ENCODE results near the gene LRRC55.

DNA sequence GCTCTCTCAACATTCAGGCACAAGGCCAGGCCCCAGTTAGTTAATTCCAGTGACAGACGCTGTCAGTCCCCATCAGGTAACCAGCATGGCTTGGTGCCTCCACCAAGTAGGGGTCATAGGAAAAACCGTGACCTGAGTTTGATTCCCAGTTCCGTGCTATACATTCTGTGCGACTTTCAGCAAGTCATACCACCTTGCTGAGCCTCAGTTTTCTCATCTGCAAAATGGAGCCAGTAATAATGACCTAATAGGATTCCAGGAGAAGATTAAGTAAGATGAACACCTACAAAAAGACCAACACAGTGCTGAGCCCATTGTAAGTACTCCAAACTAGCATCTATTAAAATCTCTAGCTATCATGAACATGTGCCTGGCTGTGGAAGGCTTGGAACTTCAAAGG is 24.8 kb upstream of the LRRC55 start:
- TF ChIP-seq POLR2A (IDR thresholded peaks at IDR 0.05; ENCODE audit: low read depth, low read length) (no peak), POLR2AphosphoS5 (IDR thresholded peaks at IDR 0.05; ENCODE audit: low read depth, low read length) (no peak)

Measured in GM12892 (cell line).